PFSK-1 (cell line): ENCODE results near the gene RTP5. TPM values are rescaled to one million over a fixed set of nuclear protein-coding genes. Genes with fewer than 3 reads are reported as not detected.
A peak's percentile ranks its signal among the peaks of the same experiment; 100 is the strongest.

Source experiments
- FOXP2 ChIP-seq: optimal IDR thresholded peaks from 2 replicates; pipeline ENCODE3; 2011; ENCODE audit warnings: borderline replicate concordance, control low read depth, inconsistent platforms; ENCODE audit not compliant: insufficient read depth; ENCODE audit errors: extremely low read length, extremely low read depth
- POLR2AphosphoS5 ChIP-seq: IDR thresholded peaks from 2 replicates; pipeline ENCODE4 v1.6.1; 2012; ENCODE audit warnings: low read depth, mild to moderate bottlenecking, control low read depth, low read length, moderate library complexity
- SIN3A ChIP-seq: IDR thresholded peaks from 2 replicates; pipeline ENCODE4 v1.6.1; 2012; ENCODE audit warnings: mild to moderate bottlenecking, low read length, moderate library complexity, borderline replicate concordance; ENCODE audit not compliant: insufficient read depth
- TAF1 ChIP-seq: IDR thresholded peaks from 2 replicates; pipeline ENCODE4 v1.6.1; 2012; ENCODE audit warnings: low read length, control low read depth, borderline replicate concordance; ENCODE audit not compliant: insufficient read depth
- polyA plus RNA-seq: library from polyadenylated mRNA; unstranded; fragments of >200 nt; gene quantifications from one replicate; pipeline ENCODE4 v1.2.1, GENCODE V29; 2012; ENCODE audit warnings: low read depth, missing spikeins; ENCODE audit not compliant: insufficient read length
- TF ChIP-seq, protein P1 (sequence below), 2 experiments: IDR thresholded peaks; 2 replicates each; pipeline versions ENCODE4 v1.6.1 to v1.8.0; 2011 to 2012; ENCODE audit warnings: low read depth in 2 of 2, low read length in 2 of 2, control low read depth in 1 of 2, inconsistent platforms in 1 of 2, mild to moderate bottlenecking in 1 of 2, moderate library complexity in 1 of 2; ENCODE audit not compliant: insufficient read depth in 1 of 2

The RTP5 gene
- not detected for polyA plus RNA-seq

GRCh38 chr2:241869087-241869961 is at the start of gene RTP5:
RTP5 (plus strand) TSS chr2:241869729; CDS start chr2:241869757, 28 bp downstream.
- TF ChIP-seq POLR2AphosphoS5 (no peak), SIN3A (no peak)

DNA sequence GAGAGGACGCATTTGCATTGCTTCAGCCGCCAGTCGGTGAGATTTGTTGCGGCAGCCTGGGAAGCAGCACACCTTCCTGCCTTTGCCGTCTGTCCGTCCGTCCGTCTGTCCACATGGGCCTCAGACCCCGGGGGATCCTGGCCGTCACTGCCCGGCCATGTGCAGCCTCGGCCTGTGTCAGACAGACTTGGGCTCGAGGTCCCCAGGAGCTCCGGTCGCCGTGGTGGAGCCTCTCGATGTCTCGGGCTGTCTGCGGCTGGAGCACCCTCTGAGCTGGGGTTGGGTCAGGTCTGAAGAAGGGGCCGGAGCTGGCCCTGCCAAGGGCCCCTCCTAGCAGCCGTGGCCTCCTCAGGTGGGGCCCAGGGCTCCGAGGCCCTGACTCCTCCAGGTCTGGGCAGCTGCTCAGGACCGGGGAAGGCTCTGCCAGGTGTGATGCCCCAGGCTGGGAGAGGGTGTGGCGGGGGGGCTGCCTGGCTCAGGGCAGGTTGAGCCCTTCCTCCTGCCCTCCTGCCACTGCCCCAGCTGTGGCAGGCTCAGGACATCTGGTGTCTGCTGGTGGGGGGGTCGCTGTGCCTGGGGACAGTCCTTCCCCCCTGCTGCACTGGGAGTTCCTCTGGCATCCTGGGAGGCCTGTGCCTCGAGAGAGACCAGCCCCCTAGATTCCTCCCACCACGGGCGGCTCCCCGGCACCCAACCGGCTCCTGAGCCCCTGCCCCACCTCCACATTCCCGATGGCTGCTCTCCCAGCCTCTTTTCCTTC is 48.7 kb upstream of the RTP5 start:
- no peak for TF ChIP-seq TAF1

DNA sequence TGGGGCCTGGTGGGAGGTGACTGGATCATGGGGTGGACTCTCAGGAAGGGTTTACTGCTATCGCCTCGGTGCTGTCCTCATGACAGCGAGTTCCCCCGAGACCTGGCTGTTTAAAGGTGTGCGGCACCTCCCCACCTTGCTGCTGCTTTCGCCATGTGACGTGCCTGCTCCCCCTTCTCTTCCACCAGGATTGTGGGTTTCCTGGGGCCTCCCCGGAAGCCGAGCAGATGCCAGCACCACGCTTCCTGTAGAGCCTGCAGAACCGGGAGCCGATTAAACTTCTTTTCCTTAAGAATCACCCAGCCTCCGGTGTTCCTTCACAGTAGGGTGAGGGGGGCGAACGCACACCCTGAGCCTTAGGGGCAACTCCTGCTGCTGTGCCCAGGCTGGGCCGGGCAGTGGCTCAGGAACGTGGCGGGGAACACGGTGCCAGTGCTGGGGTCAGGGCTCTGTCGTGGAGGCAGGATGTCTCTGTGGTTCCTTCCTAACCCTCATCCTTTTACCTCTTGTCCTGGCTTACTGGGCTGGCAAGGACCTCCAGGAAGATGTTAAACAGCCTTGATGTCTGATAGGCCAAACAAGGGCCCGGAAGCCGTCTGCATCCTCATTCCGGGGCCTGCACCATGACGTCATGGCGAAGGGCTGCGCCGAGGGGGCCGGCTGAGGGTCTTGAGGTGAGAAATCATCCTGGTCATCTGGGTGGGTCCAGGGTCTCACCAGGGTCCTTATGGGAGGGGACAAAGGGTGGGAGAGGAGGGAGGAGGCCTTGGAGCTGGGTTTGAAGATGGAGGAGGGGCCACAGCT is 47.9 kb upstream of the RTP5 start:
- peak; percentile 10 for TF ChIP-seq FOXP2
- no peak for TF ChIP-seq TAF1
- TF ChIP-seq, protein P1, sequence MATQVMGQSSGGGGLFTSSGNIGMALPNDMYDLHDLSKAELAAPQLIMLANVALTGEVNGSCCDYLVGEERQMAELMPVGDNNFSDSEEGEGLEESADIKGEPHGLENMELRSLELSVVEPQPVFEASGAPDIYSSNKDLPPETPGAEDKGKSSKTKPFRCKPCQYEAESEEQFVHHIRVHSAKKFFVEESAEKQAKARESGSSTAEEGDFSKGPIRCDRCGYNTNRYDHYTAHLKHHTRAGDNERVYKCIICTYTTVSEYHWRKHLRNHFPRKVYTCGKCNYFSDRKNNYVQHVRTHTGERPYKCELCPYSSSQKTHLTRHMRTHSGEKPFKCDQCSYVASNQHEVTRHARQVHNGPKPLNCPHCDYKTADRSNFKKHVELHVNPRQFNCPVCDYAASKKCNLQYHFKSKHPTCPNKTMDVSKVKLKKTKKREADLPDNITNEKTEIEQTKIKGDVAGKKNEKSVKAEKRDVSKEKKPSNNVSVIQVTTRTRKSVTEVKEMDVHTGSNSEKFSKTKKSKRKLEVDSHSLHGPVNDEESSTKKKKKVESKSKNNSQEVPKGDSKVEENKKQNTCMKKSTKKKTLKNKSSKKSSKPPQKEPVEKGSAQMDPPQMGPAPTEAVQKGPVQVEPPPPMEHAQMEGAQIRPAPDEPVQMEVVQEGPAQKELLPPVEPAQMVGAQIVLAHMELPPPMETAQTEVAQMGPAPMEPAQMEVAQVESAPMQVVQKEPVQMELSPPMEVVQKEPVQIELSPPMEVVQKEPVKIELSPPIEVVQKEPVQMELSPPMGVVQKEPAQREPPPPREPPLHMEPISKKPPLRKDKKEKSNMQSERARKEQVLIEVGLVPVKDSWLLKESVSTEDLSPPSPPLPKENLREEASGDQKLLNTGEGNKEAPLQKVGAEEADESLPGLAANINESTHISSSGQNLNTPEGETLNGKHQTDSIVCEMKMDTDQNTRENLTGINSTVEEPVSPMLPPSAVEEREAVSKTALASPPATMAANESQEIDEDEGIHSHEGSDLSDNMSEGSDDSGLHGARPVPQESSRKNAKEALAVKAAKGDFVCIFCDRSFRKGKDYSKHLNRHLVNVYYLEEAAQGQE (IDR thresholded peaks at IDR 0.05; ENCODE audit: insufficient read depth in 1 of 2, low read depth in 2 of 2, low read length in 2 of 2): no peak
- no peak for TF ChIP-seq SIN3A
- TF ChIP-seq POLR2AphosphoS5: no peak

DNA sequence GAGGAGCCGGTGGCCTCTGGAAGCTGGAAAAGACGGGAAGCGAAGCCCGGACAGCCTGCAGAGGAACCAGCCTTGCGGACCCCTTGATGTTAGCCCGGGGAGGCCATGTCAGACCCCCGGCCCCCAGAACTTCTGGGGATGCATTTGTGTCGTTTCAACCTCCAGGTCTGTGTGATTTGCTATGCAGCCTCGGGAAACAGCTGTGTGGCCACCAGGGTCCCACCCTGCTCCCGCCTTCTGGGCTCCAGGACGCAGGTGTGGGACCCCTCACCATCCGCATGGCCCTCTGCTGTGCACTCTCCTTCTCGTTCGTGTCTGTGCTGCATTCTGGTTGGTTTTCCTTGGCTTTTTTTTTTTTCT is 47.3 kb upstream of the RTP5 start:
- no peak for TF ChIP-seq TAF1
- no peak for TF ChIP-seq FOXP2
- TF ChIP-seq, protein P1 (IDR thresholded peaks at IDR 0.05; ENCODE audit: insufficient read depth in 1 of 2, low read depth in 2 of 2, low read length in 2 of 2): no peak
- TF ChIP-seq SIN3A: no peak
- no peak for TF ChIP-seq POLR2AphosphoS5

DNA sequence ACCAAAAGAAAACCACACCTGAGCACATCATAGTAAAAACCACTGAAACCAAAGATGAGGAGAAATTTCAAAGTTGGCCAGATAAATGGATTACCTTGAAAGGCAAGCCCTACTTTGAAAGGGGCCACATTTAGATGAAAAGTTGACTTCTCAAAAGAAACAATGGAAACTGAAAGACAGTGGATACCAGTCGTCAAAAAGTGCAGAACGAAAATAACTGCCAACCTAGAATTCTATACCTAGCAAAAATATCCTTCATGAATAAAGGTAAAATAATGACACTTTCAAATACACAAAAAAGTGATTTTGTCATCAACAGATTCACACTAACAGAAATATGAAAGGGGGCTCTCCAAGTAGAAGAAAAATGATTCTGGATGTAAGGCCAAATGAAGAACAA is 42.1 kb upstream of the RTP5 start:
- TF ChIP-seq TAF1 (no peak), POLR2AphosphoS5 (no peak), FOXP2 (no peak), SIN3A (no peak)
- TF ChIP-seq, protein P1 (IDR thresholded peaks at IDR 0.05; ENCODE audit: insufficient read depth in 1 of 2, low read depth in 2 of 2, low read length in 2 of 2): no peak
